K562 (cell line): ENCODE measurements around the gene MYO3B. TPM values are rescaled to one million over a fixed set of nuclear protein-coding genes. Genes with fewer than 3 reads are reported as not detected.

Experiments
- AFF1 ChIP-seq, 2 experiments: fragments of 450-650 bp; IDR thresholded peaks; 2 replicates each; pipeline ENCODE4 v1.6.1; 2018; ENCODE audit warnings: mild to moderate bottlenecking in 2 of 2, low read depth in 1 of 2; ENCODE audit not compliant: partially characterized antibody in 2 of 2
- BMI1 ChIP-seq: fragments of 150-350 bp; IDR thresholded peaks from 2 replicates; pipeline ENCODE4 v1.6.1; 2014; ENCODE audit warnings: low read length
- BRF1 ChIP-seq: IDR thresholded peaks from 3 replicates; pipeline ENCODE4 v1.6.1; 2011; ENCODE audit warnings: borderline replicate concordance, mild to moderate bottlenecking; ENCODE audit not compliant: insufficient read length; ENCODE audit errors: extremely low read depth
- CBFA2T2 ChIP-seq: fragments of 450-650 bp; conservative IDR thresholded peaks from 2 replicates; pipeline ENCODE4 v1.6.1; 2017; ENCODE audit warnings: mild to moderate bottlenecking
- E2F5 ChIP-seq: sonication (generic); formaldehyde crosslinking; IDR thresholded peaks from 2 replicates; pipeline ENCODE4 v1.8.0; 2022; ENCODE audit warnings: mild to moderate bottlenecking, missing genetic modification reagents
- HDAC1 ChIP-seq, 2 experiments: fragments of 450-650 bp; IDR thresholded peaks; 2 replicates each; pipeline ENCODE4 v1.6.1; 2016 to 2017; ENCODE audit warnings: inconsistent platforms in 1 of 2, mild to moderate bottlenecking in 1 of 2, moderate library complexity in 1 of 2
- MTA3 ChIP-seq: fragments of 450-650 bp; formaldehyde crosslinking; IDR thresholded peaks from 2 replicates; pipeline ENCODE4 v1.6.1; 2017; ENCODE audit warnings: mild to moderate bottlenecking, borderline replicate concordance
- NONO ChIP-seq, 2 experiments: fragments of 200-400 bp in 1 of 2; fragments of 450-650 bp in 1 of 2; formaldehyde crosslinking in 1 of 2; IDR thresholded peaks; 2 replicates each; pipeline ENCODE4 v1.6.1; 2017; ENCODE audit warnings: low read depth in 2 of 2, mild to moderate bottlenecking in 2 of 2, moderate library complexity in 2 of 2, low read length in 1 of 2
- NRF1 ChIP-seq, 2 experiments: fragments of 450-650 bp; IDR thresholded peaks in 1 of 2; conservative IDR thresholded peaks in 1 of 2; 2 replicates each; pipeline ENCODE4 v1.6.1; 2014; ENCODE audit warnings: mild to moderate bottlenecking in 2 of 2
- PATZ1 ChIP-seq: fragments of 250-450 bp; sonication (Bioruptor Pico); IDR thresholded peaks from 2 replicates; pipeline ENCODE4 v1.5.0; 2020; ENCODE audit warnings: mild to moderate bottlenecking, borderline replicate concordance
- SMARCA4 ChIP-seq: fragments of 450-650 bp; IDR thresholded peaks from 2 replicates; pipeline ENCODE4 v1.6.1; 2016
- SPI1 ChIP-seq: IDR thresholded peaks from 2 replicates; pipeline ENCODE4 v1.6.1; 2011; ENCODE audit warnings: low read depth, low read length, control low read depth, borderline replicate concordance
- TFAP4 ChIP-seq: sonication (generic); formaldehyde crosslinking; IDR thresholded peaks from 2 replicates; pipeline ENCODE4 v1.8.0; 2022; ENCODE audit warnings: missing genetic modification reagents, mild to moderate bottlenecking, moderate library complexity, borderline replicate concordance
- TSC22D4 ChIP-seq: fragments of 450-650 bp; IDR thresholded peaks from 2 replicates; pipeline ENCODE4 v1.6.1; 2016; ENCODE audit warnings: missing genetic modification characterization, missing biosample characterization, control low read depth
- ZFP1 ChIP-seq: fragments of 450-650 bp; formaldehyde crosslinking; IDR thresholded peaks from 2 replicates; pipeline ENCODE4 v1.4.0; 2020; ENCODE audit warnings: mild to moderate bottlenecking, mixed read lengths
- ZNF280A ChIP-seq: fragments of 450-650 bp; IDR thresholded peaks from 2 replicates; pipeline ENCODE4 v1.6.1; 2018; ENCODE audit warnings: mild to moderate bottlenecking, low read depth; ENCODE audit not compliant: partially characterized antibody
- polyA plus RNA-seq, 8 experiments: library from polyadenylated mRNA; depleted of rRNA in 4 of 8; stranded (reverse) in 5 of 8; unstranded in 3 of 8; fragments of >200 nt; fragmentation: Nextera tagmentation in 2 of 8; fragmentation: Illumina TruSeq in 1 of 8; extraction: Ambion mirVana in 2 of 8; extraction: Trizol in 1 of 8; gene quantifications; 2 replicates each; pipeline versions ENCODE4 v1.2.1 to v1.2.3, GENCODE V29; 2011 to 2014; ENCODE audit warnings: inconsistent platforms in 1 of 8, missing spikeins in 1 of 8
- total RNA-seq, 7 experiments: library from RNA; depleted of rRNA in 6 of 7; stranded (reverse); fragments of >200 nt in 6 of 7; fragmentation: Illumina TruSeq in 2 of 7; extraction: Trizol in 2 of 7; gene quantifications; 2 replicates each; pipeline versions ENCODE4 v1.2.1 to v1.2.3, GENCODE V29; 2011 to 2021; ENCODE audit warnings: low replicate concordance in 1 of 7

The MYO3B gene
- total and polyA plus RNA-seq, 9 of the 15 experiments (the other 6 are each of a cell fraction or from before 2014, with no cell fraction given) = 2.7 to 6.5 (median 3.6) TPM

- peak; percentile 99 for TF ChIP-seq SPI1
- TF ChIP-seq MTA3 = no peak
- no peak for TF ChIP-seq NONO (IDR thresholded peaks at IDR 0.05; ENCODE audit: low read depth in 2 of 2, low read length in 1 of 2)
- TF ChIP-seq SMARCA4 = peak; percentile 65; the same call in 1 of the 2 replicates
- no peak for TF ChIP-seq TSC22D4 (tag)
- TF ChIP-seq BRF1 = no peak
- TF ChIP-seq PATZ1 = no peak
- TF ChIP-seq ZNF280A = no peak
- peak in 1 of 2 experiments; percentile 18 for TF ChIP-seq AFF1 (IDR thresholded peaks at IDR 0.05; ENCODE audit: low read depth in 1 of 2, partially characterized antibody in 2 of 2)
- no peak for TF ChIP-seq E2F5 (CRISPR knock-in tag)
- peak; percentile 56 for TF ChIP-seq CBFA2T2
- TF ChIP-seq ZFP1 (CRISPR knock-in tag) = no peak
- TF ChIP-seq NRF1 (conservative IDR thresholded peaks at IDR 0.05 in 1 of 2, IDR thresholded peaks at IDR 0.05 in 1 of 2) = peak in 1 of 2 experiments; percentile 31; a peak in 2 of 4 replicates
- TF ChIP-seq BMI1 = no peak
- peak; percentile 41; the same call in 1 of the 2 replicates for TF ChIP-seq TFAP4
- peak in 1 of 2 experiments; percentile 64; a peak in 1 of 4 replicates for TF ChIP-seq HDAC1 (IDR thresholded peaks at IDR 0.05)
Measured at GRCh38 chr2:170139276-170139967, 38.5 kb upstream of the MYO3B start (continued).
